Measurements from ENCODE around the gene TBPL1.
"Not testable (repeated sequence)": the region's sequence is repeated elsewhere in the genome, so short reads cannot be mapped to it uniquely, and the experiment has no call there.

Gene TBPL1

GRCh38 chr6:133964052-133964451, 11.0 kb downstream of the TBPL1 start:
- no peak overlapping the region for H3K4me3 ChIP-seq (ENCODE audit: low read depth, low read length)
- TF ChIP-seq, protein P1, sequence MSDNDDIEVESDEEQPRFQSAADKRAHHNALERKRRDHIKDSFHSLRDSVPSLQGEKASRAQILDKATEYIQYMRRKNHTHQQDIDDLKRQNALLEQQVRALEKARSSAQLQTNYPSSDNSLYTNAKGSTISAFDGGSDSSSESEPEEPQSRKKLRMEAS (IDR thresholded peaks at IDR 0.05; ENCODE audit: low read depth, low read length), result no peak
- no peak for TF ChIP-seq CTCF (IDR thresholded peaks at IDR 0.05; ENCODE audit: low read depth, low read length)
- TF ChIP-seq MYC (IDR thresholded peaks at IDR 0.05; ENCODE audit: low read depth, low read length), result no peak
- no peak for TF ChIP-seq POLR2A (IDR thresholded peaks at IDR 0.05; ENCODE audit: extremely low read depth, insufficient read length)
- DNase-seq (ENCODE audit: low read depth), result no peak

DNA sequence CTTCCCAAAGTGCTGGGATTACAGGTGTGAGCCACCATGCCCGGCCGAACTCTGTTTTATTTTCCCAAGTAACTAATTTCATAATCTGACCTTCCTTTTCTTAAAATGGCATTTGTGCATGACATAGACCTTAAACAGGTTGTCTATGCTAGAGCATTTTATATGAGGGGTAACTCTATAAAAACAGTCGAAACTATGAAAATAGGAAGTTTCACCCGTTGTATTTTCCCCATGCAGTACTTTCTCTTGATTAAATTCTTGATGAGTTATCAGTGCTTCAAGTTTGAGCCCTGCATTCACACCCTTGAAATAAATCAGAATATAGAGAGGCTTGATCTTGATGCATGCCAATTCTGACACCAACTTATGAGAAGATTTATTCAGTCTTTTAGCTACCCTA, 11.7 kb downstream of the TBPL1 start:
- H3K4me3 ChIP-seq (ENCODE audit: low read depth, low read length), result no peak overlapping the region
- DNase-seq (ENCODE audit: low read depth), result no peak
- TF ChIP-seq, protein P1 (IDR thresholded peaks at IDR 0.05; ENCODE audit: low read depth, low read length), result no peak
- TF ChIP-seq CTCF (IDR thresholded peaks at IDR 0.05; ENCODE audit: low read depth, low read length) (no peak), POLR2A (IDR thresholded peaks at IDR 0.05; ENCODE audit: extremely low read depth, insufficient read length) (no peak)

GRCh38 chr6:133965817-133966360, 12.9 kb downstream of the TBPL1 start:
- DNase-seq (ENCODE audit: low read depth), result no peak
- H3K4me3 ChIP-seq (ENCODE audit: low read depth, low read length), result no peak overlapping the region
- TF ChIP-seq POLR2A (IDR thresholded peaks at IDR 0.05; ENCODE audit: extremely low read depth, insufficient read length), result no peak
- TF ChIP-seq, protein P1 (IDR thresholded peaks at IDR 0.05; ENCODE audit: low read depth, low read length), result no peak

DNA sequence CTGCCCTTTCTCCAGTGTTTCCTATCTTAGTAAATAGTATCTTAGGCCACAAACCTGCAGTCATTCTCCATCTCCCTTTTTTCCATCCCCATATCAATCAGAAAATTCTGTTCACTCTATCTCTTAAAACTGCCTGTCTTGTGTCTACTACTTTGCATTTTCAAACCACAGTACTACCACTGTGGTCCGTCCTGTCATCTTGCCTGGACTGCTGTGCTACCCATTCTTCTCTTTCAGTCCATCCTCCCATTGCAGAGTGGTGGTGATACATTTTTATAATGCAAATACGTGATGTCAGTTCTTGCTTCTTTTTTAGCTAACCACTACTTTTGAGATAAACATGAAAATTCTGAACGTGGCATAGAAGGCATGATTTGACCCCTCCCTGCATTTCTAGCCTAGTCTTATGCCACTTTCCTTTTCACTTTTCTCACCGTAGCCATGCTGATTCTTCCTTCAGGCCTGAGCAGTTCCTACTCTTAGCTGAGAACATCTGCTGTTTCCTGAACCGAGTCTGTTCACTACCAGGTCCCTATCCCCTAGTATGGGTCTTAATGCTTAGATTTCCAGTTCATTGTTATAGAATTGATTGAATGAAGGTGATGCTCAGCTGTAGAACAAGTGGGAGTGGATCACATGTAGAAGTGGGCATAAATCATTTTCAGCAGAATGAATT, 13.8 kb downstream of the TBPL1 start:
- TF ChIP-seq MYC (IDR thresholded peaks at IDR 0.05; ENCODE audit: low read depth, low read length) (no peak), POLR2A (IDR thresholded peaks at IDR 0.05; ENCODE audit: extremely low read depth, insufficient read length) (no peak), CTCF (IDR thresholded peaks at IDR 0.05; ENCODE audit: low read depth, low read length) (no peak)
- TF ChIP-seq, protein P1 (IDR thresholded peaks at IDR 0.05; ENCODE audit: low read depth, low read length), result no peak
- no peak overlapping the region for H3K4me3 ChIP-seq (ENCODE audit: low read depth, low read length)
- DNase-seq (ENCODE audit: low read depth), result no peak

DNA sequence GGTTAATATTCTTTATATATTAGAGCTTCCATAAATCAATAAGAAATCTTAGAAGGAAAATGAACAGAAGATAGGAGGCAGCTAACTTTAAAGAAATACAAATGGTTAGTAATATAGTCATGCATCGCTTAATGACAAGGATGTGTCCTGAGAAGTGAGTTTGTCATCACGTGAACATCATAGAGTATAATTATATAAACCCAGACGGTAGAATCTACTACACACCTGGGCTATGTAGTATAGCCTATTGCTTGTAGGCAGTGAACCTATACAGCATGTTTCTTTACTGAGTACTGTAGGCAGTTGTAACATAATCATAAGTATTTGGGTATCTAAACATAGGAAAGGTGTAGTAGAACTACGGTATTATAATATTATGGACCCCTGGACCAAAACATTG, 14.3 kb downstream of the TBPL1 start:
- no peak for DNase-seq (ENCODE audit: low read depth)
- TF ChIP-seq, protein P1 (IDR thresholded peaks at IDR 0.05; ENCODE audit: low read depth, low read length), result no peak
- TF ChIP-seq POLR2A (IDR thresholded peaks at IDR 0.05; ENCODE audit: extremely low read depth, insufficient read length) (no peak), MYC (IDR thresholded peaks at IDR 0.05; ENCODE audit: low read depth, low read length) (no peak), CTCF (IDR thresholded peaks at IDR 0.05; ENCODE audit: low read depth, low read length) (no peak)
- no peak overlapping the region for H3K4me3 ChIP-seq (ENCODE audit: low read depth, low read length)

DNA sequence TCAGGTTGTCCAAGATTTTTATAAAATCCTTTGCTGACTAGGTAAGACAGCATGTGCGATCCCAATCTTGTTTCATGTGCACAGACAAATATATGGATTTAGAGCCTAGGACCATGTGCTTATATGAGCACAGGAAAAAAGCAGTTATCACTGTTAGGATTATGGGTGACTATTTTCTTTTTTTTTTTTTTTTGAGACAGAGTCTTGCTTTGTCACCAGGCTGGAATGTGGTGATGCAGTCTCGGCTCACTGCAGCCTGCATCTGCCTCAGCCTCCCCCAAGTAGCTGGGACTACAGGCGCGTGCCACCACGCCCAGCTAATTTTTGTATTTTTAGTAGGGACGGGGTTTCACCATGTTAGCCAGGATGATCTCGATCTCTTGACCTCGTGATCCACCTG, 14.8 kb downstream of the TBPL1 start:
- not testable (repeated sequence) for DNase-seq (ENCODE audit: low read depth); H3K4me3 ChIP-seq (ENCODE audit: low read depth, low read length)

Data from NB4 (cell line).